GM18861 (cell line): ENCODE measurements around the gene PDE4C.

Experiments
- ATAC-seq: cut with Tn5 transposase; IDR thresholded peaks from one replicate; pipeline ENCODE4 v1.9.1; 2021; ENCODE audit not compliant: unreplicated experiment

Gene PDE4C

GRCh38 chr19:18198374-18198773, 27.9 kb downstream of the PDE4C start:
- ATAC-seq, result no peak

- ATAC-seq, result no peak
Measured at GRCh38 chr19:18197941-18198340, 28.3 kb downstream of the PDE4C start.

- no peak for ATAC-seq
Measured at GRCh38 chr19:18197306-18197705, 28.9 kb downstream of the PDE4C start.

GRCh38 chr19:18196511-18196845, 29.8 kb downstream of the PDE4C start:
- ATAC-seq, result no peak

- no peak for ATAC-seq
Measured at GRCh38 chr19:18194554-18195238, 31.5 kb downstream of the PDE4C start.

- ATAC-seq, result no peak
Measured at GRCh38 chr19:18194181-18194530, 32.1 kb downstream of the PDE4C start.

GRCh38 chr19:18193388-18194180, 32.7 kb downstream of the PDE4C start:
- no peak for ATAC-seq

GRCh38 chr19:18192673-18193387, 33.4 kb downstream of the PDE4C start, which contains the start of gene MPV17L2:
Gene MPV17L2 (plus strand): TSS chr19:18193218. CDS start chr19:18193282, 64 bp downstream.
- peak; percentile 69 for ATAC-seq

GRCh38 chr19:18191640-18192062, 34.6 kb downstream of the PDE4C start:
- no peak for ATAC-seq

GRCh38 chr19:18190278-18190677, 36.0 kb downstream of the PDE4C start:
- ATAC-seq, result no peak

GRCh38 chr19:18185538-18185937, 40.7 kb downstream of the PDE4C start:
- ATAC-seq, result no peak

- ATAC-seq, result no peak
Measured at GRCh38 chr19:18183529-18183928, 42.7 kb downstream of the PDE4C start.

- no peak for ATAC-seq
Measured at GRCh38 chr19:18179957-18180356, 46.3 kb downstream of the PDE4C start.

GRCh38 chr19:18176367-18177310, 49.6 kb downstream of the PDE4C start:
- ATAC-seq, result no peak

- no peak for ATAC-seq
Measured at GRCh38 chr19:18174983-18175382, 51.3 kb downstream of the PDE4C start.
